GM21825 (cell line): Measurements from ENCODE around the gene SMG7.

Experiments used
- ATAC-seq: cut with Tn5 transposase; IDR thresholded peaks from one replicate; pipeline ENCODE4 v1.9.1; 2021; ENCODE audit warnings: mild to moderate bottlenecking, moderate library complexity; ENCODE audit not compliant: unreplicated experiment

SMG7 gene

DNA sequence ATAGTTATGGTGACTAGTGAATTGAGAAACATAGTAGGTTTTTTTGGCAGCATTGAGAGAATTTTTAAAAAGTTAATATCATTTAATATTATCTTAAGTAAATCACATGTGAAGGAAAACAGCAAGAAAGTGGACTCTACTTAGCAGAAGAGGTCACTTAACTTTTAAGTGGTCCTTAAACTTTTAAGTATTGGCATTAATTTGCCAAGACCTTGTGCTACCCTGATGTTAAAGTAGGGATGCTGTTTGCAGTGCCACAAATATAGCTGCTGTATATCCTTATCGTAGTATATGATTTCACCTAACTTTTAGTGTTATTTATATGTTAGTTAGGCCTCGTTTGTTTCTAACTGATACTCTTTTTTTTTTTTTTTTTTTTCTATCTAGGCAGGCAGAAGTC lies 40.2 kb downstream of the SMG7 start:
- ATAC-seq = no peak

DNA sequence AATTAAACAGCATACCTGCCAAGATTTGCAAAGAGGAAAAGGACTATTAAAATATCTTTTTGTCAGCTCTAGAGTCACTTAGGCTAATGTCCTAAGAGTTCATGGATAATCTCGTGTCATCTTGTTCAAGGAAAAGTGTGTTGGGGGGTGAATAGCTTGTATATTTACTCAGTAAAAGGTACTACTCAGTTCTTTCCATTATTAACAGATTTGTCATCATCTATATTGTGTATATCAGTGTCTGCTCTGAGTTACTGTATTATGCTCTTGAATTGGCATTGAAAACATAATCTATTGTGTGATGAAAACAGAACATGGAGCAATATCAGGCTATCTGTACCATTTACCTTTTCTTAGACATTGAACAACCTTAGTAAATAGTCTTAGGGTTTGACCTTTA lies 41.9 kb downstream of the SMG7 start:
- no peak for ATAC-seq

DNA sequence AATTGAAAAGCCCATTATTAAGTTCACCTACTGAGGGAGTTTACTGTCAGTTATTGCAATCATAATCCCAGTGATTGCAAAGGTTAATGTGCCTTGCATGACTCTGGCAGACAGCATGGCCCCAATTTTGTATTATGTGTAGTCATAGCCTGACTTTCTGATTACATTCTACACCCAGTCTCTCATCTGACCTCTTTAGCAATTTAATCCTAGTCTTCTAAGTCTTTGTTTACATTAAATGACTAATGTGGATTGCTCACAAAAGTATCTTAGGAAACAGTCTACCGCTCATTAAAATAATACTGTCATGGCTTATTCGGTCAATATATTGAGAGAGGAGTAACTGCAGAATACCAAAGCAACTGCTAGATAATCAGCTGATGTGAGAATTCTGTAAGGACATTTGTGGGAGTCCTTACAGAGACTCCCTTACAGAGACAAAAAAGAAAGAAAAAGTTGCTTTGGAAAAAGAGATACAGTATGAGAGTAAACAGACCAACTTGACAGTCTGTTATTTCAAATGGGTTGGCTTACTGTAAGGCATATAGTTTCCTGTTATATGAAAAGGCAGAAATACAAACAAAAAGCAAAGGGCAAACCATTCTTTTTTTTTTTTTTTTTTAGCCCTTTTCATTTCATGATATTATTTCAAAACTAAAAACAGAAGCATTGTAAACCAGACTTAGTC lies 42.8 kb downstream of the SMG7 start:
- ATAC-seq = no peak

DNA sequence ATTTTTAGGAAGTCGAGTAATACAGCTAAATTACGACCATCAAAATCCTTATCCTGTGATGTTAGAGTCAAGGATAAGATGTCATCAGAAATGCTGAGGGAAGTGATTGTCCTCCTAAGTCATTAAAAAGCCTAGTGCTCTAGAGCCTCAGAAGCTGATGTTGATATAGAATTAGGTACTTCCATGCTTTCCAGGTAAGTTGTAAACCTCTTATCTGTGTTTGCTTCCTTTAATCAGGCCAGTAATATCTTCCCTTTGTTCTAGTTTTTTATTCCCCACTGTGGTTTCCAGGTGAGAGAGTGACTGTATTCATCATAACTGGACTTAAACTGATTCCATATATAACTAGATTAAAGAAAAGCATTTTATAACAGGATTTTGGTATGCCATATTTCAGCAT lies 44.4 kb downstream of the SMG7 start:
- ATAC-seq = no peak

DNA sequence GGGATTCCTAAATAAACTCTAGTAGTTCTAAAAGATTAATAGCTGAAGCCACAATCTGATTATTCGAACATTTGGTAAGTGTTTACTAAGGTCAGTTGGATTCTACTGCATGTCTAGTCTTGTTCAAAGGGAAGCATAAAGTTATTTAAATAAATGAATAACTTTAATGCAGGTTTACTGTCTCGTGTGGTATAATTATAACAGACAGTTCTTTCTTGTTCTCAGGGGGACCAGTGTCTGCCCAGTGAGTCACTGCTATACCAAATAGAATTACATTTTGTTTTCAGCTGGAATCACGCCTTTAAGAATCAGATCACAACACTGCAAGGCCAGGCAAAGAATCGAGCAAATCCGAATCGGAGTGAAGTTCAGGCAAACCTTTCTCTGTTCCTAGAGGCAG lies 45.1 kb downstream of the SMG7 start:
- ATAC-seq = no peak

DNA sequence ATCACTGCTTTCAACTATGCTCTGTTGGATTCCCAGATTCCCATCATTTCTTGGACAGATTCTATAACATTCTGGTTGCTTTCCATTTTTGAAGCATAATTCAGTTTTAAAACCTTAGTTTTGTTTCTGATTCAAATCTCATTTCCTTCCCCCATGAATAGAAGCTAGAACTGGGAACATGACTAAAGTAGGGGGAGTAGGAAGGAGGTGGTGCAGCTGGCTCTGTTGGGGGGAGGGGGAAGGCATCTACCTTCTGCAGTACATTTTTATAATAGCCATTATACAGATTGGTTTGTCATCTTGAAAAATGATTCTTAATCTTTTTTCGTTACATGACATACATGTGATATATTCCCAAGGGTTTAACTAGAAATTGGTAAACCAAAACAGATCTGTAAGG lies 48.1 kb downstream of the SMG7 start:
- no peak for ATAC-seq

DNA sequence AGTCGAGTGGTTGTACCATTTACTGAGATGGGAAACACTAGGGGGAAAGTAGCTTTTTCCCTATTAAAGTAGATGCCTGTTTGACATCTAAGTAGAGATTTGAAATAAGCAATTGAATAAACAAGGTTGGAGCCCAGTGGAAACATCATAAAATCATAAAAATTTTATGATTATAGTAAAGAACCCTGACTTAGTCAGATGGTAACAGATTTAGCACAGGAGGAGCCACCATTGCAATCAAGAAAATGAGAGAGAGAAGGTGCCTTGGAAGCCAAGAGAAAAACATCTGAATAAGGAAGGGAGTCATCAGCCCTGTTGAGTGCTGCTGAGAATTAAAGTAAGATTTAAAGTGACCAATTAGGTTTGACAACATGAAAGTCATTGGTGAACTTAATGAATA lies 49.8 kb downstream of the SMG7 start:
- no peak for ATAC-seq

DNA sequence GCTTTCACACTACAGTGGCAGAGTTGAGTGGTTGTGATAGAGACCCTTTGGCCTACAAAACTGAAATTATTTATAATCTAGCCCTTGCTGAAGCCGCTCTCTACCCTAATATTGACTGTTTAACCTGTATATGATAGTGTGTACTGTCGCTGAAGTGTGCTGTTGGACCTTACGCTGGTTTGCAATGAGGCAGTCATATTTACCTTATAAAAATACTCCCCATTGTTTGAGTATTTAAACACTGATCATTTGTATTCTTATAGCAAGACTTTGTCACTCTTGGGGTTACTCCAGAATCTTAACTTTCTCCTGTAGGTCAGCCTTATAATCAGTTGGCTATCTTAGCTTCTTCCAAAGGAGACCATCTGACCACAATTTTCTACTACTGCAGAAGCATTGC lies 56.3 kb downstream of the SMG7 start:
- ATAC-seq = no peak

DNA sequence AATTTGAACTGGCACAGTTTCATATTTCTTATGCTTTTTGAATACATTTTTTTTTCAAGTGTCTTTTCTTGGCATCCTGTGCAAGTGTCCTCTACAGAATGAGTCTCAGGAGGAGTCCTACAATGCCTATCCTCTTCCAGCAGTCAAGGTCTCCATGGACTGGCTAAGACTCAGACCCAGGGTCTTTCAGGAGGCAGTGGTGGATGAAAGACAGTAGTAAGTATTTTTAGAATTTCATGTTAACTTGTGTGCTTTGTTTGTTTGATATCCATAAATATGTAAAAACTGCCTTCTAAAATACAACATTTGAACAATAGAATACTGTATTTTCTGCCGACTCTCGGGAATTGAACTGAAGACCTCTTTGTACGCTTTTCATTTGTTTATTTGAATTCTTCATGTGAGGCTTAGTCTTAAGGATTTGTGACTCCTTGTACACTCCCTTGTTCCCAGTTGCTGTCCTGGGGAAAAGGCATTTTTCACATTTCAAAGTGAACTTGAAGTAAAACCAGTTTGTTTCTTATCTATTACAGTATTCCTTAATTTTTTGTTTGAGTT lies 61.4 kb downstream of the SMG7 start:
- no peak for ATAC-seq

DNA sequence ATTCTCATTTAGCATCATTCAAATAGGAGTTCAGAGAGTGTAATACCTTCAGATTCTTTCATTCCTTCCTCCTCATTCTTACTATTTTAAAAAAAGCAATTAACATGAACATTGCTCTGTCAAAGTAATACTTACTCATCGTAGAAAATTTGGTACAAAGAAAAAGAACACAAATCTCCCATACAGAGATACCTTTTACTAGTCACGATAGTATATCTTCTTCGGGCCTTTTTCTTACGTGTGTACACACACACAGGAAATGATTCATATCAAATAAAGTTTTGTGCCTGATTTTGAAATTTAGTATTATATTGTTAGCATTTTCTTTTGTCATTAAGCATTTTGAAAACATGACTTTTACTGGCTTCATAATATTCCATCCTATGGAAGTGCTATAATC lies 65.1 kb downstream of the SMG7 start:
- ATAC-seq = no peak

DNA sequence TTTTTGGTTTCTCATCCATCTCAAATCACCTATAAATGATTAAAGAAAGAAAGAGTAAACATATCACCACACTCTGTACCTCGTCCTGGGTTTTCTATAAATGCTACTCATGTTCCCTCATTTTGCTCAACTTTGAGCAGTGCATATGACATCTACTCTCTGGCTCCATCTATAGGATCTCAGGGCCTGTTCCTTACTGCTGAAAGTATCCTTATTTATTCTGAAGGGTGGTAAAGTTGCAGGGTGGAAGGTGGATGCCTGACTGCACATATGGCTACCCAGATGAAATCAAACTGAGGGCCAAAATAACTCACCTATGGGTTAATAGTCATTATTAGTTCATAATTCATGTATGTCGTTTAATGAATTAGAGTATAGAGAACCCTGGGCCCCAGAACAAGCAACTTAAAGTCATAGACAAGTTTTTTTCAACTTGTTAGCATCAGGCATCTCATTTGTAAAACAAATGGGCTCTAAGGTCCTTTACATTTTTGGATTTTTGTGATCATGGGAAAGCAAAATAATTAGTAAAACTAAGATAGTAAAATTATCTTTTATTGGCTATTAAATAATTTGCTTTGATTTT lies 71.4 kb downstream of the SMG7 start:
- ATAC-seq = peak; percentile 57

DNA sequence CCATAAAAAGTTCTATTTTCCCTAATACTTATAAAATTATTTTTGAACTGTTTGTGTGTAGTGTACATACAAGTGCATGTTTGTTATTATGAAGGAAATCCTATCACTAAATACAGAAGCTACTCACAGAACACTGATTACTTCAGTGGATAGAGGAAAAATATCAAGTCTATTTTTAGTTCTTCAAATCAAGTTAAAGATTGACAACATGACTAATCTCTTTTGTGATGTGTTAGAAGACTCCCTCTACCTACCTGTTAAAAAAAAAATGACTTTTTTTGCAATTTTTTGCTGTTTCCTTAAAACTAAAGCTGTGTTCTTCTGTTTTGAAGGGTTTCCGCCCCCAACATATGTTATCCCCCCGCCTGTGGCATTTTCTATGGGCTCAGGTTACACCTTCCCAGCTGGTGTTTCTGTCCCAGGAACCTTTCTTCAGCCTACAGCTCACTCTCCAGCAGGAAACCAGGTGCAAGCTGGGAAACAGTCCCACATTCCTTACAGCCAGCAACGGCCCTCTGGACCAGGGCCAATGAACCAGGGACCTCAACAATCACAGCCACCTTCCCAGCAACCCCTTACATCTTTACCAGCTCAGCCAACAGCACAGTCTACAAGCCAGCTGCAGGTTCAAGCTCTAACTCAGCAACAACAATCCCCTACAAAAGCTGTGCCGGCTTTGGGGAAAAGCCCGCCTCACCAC lies 72.4 kb downstream of the SMG7 start:
- no peak for ATAC-seq

DNA sequence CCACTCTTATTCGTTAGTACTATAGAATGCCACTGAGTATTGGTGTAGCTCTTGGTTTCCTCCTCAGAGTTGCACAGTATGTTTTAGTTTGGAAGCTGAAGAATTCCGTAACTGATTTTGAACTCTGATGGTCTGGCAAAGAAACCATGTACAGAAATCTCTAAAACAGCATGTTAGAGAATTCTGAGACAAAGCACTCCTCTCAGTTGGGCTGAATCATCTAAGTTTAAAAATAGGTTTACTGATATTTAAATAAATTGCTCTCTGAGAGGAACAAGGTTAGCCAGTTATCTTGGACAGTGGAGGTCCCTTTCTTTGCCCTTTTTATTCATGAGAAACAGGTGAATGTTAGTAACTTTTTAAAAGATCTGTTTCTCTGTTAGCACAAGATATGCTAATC lies 74.1 kb downstream of the SMG7 start:
- no peak for ATAC-seq

DNA sequence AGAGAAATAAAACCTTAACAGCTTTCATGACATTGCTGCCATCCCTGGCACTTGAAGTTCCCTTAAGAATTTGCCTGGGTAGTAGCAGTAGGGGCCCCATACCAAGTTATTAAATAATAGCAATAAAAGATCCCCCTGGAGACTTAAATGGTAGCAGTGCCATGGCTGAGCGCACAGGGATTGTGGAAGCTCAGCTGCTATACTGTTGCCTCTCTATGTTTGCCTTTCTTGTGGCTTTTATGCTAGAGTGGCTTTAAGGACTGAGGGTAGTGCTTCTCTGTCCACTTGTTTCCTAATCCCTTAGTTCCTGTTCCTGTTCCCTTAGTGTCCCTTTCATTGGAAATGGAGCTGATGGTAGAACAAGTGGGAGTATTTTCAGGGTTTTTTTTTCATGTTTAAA lies 75.8 kb downstream of the SMG7 start:
- no peak for ATAC-seq

DNA sequence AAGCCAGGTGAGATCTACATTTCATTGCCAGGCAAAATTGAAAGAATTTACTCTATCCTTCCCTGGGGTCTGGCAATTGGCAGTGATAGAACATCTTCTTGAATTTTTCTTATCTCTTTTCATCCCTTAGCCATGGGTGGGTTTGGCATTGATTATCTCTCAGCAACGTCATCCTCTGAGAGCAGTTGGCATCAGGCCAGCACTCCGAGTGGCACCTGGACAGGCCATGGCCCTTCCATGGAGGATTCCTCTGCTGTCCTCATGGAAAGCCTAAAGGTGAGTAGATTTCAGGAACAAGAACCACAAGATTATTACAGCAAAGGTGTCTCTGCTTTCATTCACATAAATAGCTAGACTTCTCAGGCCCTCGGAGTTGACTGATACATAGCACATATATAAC lies 78.6 kb downstream of the SMG7 start:
- ATAC-seq = no peak

DNA sequence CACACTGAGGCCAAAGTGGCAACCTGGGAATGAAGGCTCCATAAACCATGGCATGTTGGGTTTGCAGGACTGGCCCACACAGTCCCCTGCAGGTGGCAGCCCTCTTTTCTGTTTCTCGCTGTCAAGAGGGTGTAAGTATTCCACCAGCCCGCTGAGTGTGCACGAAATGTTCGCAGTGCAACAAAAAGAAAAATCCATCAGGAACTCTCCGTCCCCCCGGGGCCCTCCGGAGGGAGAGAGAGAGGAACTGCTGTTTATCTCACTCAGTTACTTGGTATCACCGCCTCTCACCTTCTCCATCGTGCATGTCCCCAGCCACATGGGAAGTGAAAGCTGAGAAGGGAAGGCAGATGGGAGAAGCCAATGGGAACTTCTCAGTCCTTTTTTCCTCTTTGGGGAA lies 79.6 kb downstream of the SMG7 start:
- no peak for ATAC-seq

DNA sequence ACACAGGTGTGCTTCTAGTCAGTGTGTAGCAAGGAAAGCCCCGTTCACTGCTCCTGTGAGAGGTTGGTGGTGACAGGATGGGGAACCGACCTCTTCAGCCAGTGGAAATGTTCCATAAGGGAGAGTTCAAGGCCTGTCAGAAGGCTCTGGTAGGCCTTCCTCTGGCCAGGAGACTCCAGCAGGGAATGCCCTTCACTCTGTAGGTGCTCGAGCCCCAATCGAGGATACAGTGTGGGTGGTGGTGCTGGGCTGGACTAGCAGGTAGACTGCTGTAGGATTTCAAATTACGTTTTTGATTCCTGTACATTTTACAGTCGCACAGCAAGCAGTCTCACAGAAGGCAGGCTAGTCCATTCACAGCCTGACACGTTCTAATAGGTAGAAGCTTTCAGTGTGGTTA lies 80.1 kb downstream of the SMG7 start:
- no peak for ATAC-seq

DNA sequence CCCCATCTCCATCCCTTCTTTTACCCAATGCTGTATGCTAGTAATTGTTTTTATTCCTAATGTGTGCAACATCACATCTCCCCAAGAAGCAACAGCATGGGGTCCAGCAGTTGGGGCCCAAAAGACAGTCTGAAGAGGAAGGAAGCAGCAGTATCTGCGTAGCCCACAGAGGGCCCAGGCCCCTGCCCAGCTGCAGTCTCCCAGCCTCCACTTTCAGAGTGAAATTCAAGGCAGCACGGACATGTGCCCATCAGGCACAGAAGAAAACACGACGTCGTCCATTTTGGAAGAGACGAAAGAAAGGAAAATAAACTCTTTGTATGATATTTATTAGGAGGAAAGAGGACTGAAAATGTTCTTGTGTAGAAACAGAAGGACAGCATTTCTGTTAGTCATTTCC lies 80.6 kb downstream of the SMG7 start:
- no peak for ATAC-seq

DNA sequence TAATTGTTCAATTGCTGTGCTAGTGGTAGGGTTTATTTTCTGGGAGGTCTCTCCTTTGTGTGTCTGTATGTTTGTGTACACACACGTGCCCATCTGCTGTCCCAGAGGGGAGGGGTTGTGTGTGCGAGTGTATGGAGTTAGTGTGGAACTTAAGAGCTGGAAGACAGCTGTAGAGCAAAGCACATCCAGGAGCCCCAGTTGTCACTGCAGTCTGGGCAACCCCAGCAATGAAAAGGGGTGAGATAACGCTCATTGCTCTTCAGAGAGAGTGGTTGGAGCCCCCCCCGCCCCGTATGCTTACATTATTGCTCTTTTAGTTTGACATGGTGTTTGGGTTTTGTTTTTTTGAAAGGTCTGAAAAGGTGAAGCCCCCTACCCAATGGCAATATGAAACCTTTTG lies 81.0 kb downstream of the SMG7 start:
- ATAC-seq = no peak

DNA sequence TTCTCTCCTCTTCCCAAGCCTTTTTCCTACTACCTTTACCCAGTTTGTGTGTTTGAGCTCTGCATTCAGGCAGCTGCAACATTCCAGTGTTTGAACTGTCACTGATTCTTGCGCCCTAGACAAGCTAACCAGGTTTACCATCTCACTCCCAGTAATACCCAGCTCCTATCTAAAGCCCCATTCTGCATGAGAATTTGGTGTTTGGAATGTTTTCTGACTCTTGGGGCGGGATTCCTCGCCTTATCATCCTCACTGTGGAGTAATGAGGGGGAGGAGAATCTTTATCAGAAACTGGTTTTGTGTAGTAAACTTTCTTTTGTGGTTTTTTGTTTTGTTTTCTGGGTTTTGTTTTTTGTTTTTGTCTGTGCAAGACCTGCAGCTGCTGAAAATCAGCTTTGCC lies 81.5 kb downstream of the SMG7 start:
- ATAC-seq = no peak

DNA sequence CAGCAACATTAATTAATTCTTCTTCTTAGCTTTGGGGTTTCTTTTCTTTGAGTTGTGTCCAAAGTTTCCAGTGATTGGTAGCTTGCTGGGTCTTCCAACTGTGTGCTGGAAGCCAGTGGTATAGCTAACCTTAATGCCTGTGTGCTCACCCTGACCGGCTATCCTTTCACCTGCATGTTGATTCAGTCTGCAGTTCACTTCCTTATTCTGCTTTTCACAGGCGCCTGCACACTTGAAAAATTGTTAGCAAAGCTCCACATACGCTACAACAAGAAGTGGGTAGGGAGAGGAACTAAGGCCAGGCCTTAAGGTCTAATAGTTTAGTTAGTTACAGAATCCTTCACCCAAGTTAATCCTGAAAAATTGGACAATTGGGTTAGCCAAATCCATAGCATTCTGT lies 82.3 kb downstream of the SMG7 start:
- ATAC-seq = no peak

DNA sequence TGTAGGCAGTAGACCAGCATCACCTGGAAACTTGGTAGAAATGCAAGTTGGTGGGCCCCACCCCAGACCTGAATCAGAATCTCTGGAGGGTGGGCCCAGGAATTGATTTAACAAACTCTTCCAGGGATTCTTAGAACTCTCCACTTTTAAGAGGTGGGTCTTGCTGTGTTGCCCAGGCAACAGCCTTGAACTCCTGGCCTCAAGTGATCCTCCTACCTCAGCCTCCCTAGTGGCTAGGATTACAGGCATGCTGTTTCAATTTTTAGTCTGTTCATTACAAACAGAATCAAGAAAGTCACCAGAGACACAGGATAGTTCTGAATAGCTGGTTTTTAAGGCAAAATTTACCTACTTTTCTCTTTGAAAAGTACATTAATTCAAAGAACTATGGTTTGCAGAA lies 86.8 kb downstream of the SMG7 start:
- ATAC-seq = no peak
